ENCODE measurements around the gene LNPK.

LNPK gene

GRCh38 chr2:176020400-176020799 lies 18.3 kb upstream of the LNPK start:
- no peak for TF ChIP-seq NFIC (IDR thresholded peaks at IDR 0.05)
- no peak for TF ChIP-seq CREB1 (IDR thresholded peaks at IDR 0.05; ENCODE audit: low read depth)
- no peak for TF ChIP-seq ZBTB7A (IDR thresholded peaks at IDR 0.05; ENCODE audit: low read depth)
- no peak for TF ChIP-seq EP300 (IDR thresholded peaks at IDR 0.05; ENCODE audit: borderline replicate concordance)
- no peak for TF ChIP-seq USF1 (IDR thresholded peaks at IDR 0.05)
- TF ChIP-seq REST (IDR thresholded peaks at IDR 0.05; ENCODE audit: low read depth) = no peak
- TF ChIP-seq FOXM1 (IDR thresholded peaks at IDR 0.05; ENCODE audit: borderline replicate concordance, low read depth) = no peak

- TF ChIP-seq CEBPB (IDR thresholded peaks at IDR 0.05) (no peak), NFIC (IDR thresholded peaks at IDR 0.05) (no peak), ZBTB7A (IDR thresholded peaks at IDR 0.05; ENCODE audit: low read depth) (no peak), FOXM1 (IDR thresholded peaks at IDR 0.05; ENCODE audit: borderline replicate concordance, low read depth) (no peak), REST (IDR thresholded peaks at IDR 0.05; ENCODE audit: low read depth) (no peak), TEAD4 (IDR thresholded peaks at IDR 0.05) (no peak), EGR1 (IDR thresholded peaks at IDR 0.05) (no peak), CREB1 (IDR thresholded peaks at IDR 0.05; ENCODE audit: low read depth) (no peak), RAD21 (IDR thresholded peaks at IDR 0.05; ENCODE audit: low read depth) (no peak), TCF12 (IDR thresholded peaks at IDR 0.05; ENCODE audit: low read depth) (no peak), YY1 (IDR thresholded peaks at IDR 0.05; ENCODE audit: low read depth) (no peak), USF1 (IDR thresholded peaks at IDR 0.05) (no peak), EP300 (IDR thresholded peaks at IDR 0.05; ENCODE audit: borderline replicate concordance) (no peak), MAX (IDR thresholded peaks at IDR 0.05) (no peak), TAF1 (IDR thresholded peaks at IDR 0.05; ENCODE audit: low read depth) (no peak)
Observed at GRCh38 chr2:176018708-176019107, 16.6 kb upstream of the LNPK start.

GRCh38 chr2:176009445-176009844 lies 7.4 kb upstream of the LNPK start:
- TF ChIP-seq CREB1 (IDR thresholded peaks at IDR 0.05; ENCODE audit: low read depth) (no peak), REST (IDR thresholded peaks at IDR 0.05; ENCODE audit: low read depth) (no peak), FOXM1 (IDR thresholded peaks at IDR 0.05; ENCODE audit: borderline replicate concordance, low read depth) (no peak), NFIC (IDR thresholded peaks at IDR 0.05) (no peak), RAD21 (IDR thresholded peaks at IDR 0.05; ENCODE audit: low read depth) (no peak), CEBPB (IDR thresholded peaks at IDR 0.05) (no peak), TCF12 (IDR thresholded peaks at IDR 0.05; ENCODE audit: low read depth) (no peak), TAF1 (IDR thresholded peaks at IDR 0.05; ENCODE audit: low read depth) (no peak)

GRCh38 chr2:176004934-176005333 lies 2.9 kb upstream of the LNPK start:
- TF ChIP-seq MAX (IDR thresholded peaks at IDR 0.05) (no peak), TAF1 (IDR thresholded peaks at IDR 0.05; ENCODE audit: low read depth) (no peak), YY1 (IDR thresholded peaks at IDR 0.05; ENCODE audit: low read depth) (no peak), REST (IDR thresholded peaks at IDR 0.05; ENCODE audit: low read depth) (no peak), TEAD4 (IDR thresholded peaks at IDR 0.05) (no peak)
